ENCODE results near the gene MEF2B.

MEF2B gene

DNA sequence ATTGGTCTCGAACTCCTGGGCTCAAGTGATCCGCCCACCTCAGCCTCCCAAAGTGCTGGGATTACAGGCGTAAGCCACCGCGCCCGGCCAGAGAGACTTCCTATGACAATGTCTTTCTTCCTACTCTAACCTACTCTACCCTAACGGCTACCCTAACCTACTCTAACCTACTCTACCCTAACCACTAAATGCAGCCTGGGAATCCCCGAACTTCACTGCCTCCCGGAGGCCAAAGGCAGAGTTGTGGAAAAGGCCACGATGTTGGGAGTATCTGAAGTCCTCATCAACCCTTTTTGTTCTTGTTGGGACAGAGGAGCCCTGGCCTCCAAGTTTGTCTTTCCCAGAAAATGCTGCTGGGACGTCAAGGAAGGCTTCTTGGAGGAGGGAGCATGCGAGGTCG, 34.1 kb upstream of the MEF2B start:
- peaks cover 48% of the 10 kb centered on the region for H3K36me3 Mint-ChIP-seq
- no peaks in the 10 kb centered on the region for H3K9me3 Mint-ChIP-seq
- peak overlapping the region; percentile 63 for H3K27ac Mint-ChIP-seq
- no peak for DNase-seq (ENCODE audit: low spot score in 2 of 2)
- no peak for ATAC-seq
- peak overlapping the region; percentile 88 for H3K4me3 Mint-ChIP-seq
- H3K4me1 Mint-ChIP-seq: peaks cover 35% of the 10 kb centered on the region

DNA sequence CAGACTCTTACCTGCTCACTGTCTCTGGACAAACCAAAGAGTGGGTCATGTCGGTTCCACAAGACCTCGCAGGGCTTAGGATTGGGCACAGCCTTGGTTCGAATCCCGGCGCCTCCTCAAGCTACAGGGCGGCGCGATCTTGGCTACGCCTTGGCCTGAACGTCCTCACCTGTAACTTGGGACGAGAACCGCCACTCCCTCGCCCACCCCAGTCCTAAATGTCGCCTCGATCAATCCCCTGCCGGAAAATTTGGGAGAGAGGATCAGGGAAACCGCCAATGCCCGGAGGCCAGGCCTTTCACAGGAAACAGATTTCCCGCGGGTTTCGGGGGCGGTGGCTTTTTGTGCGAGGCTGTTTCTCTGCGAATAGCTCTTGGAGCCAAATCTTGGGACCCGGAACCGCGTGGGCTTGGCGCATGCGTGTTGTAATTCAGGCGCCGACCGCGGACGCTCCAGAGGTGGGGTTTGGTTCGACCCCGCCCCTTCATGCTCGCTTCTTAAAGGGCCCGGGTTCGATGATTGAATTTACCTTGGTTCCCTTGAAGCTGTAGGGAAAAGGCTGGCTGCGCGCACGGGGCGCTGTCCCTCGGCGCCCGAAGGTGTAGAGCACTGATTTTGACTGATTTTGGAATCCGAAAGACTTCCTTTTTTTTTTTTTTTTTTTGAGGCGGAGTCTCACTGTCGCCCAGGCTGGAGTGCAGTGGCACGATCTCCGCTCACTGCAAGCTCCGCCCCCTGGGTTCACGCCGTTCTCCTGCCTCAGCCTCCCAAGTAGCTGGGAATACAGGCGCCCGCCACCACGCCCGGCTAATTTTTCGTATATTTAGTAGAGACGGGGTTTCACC, 33.2 kb upstream of the MEF2B start, which contains the start of gene NR2C2AP:
Gene NR2C2AP (minus strand): TSS at position 403 of the 845 bp plus-strand sequence. CDS start 354 bp downstream, at position 49.
- Mint-ChIP-seq H3K4me1 (peaks cover 39% of the 10 kb centered on the region), H3K27ac (peak within 1 kb of the TSS; percentile 93), H3K4me3 (peak within 1 kb of the TSS; percentile 88), H3K36me3 (peaks cover 58% of the 10 kb centered on the region), H3K9me3 (no peaks in the 10 kb centered on the region)
- DNase-seq (ENCODE audit: low spot score in 2 of 2) (peak; percentile 88 to 97), ATAC-seq (peak; percentile 89)

DNA sequence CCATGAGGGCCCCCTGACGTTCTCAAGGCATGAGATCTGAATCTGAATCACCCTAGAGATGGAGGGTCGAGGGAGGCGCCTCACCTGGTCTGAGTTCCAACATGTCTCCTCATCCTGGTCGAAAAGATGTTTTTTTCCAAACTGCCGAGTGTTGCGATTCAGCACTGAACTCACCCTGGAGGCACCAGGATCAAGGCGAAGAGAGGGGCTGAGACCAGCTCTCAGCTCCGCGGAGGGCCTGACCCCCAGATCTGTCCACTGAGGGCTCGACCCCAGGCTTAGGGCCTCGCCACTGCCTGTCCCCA, 32.6 kb upstream of the MEF2B start:
- H3K27ac Mint-ChIP-seq: peak overlapping the region; percentile 93
- no peak for ATAC-seq
- no peak for DNase-seq (ENCODE audit: low spot score in 2 of 2)
- H3K9me3 Mint-ChIP-seq: no peaks in the 10 kb centered on the region
- peaks cover 64% of the 10 kb centered on the region for H3K36me3 Mint-ChIP-seq
- peak overlapping the region; percentile 88 for H3K4me3 Mint-ChIP-seq
- H3K4me1 Mint-ChIP-seq: peaks cover 37% of the 10 kb centered on the region

DNA sequence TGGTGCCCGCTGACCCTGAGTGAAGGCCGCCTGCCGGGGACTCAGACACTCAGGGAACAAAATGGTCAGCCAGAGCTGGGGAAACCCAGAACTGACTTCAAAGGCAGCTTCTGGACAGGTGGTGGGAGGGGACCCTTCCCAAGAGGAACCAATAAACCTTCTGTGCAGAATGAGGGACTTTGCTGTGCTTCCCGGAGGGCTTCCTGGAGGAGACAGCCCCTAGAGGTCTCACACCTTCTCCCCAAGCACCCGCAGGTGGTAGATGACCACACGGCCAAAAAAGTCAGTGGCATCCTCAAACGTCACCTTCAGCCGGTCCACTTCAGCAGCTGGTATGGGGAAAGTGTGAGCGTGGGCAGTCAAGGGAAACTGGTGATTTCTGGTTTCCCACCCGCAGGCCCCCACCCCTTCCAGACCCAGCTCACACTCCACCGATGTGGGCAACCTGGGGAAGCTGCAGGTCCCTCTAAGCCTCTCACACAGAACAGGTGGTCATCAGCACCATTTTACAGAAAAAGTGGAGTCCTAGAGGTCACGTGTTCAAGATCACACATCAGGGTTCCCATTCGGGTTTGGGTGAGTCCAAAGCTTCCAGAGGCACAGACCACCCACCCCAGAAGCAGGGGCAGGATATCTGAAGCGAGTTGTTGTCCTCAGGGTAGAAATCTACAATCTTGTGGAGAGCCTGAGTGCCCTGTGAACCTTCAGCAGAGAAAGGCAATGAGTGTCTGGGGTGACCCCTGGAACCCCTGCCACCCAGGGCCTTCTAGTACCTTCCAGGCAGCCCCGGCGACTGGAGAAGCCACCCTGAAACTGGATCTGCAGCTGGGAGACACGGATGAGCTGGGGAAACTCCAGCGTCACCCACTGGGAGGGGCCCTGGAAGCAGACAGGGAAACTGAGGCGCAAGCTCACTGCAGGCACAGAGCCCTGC, 31.9 kb upstream of the MEF2B start:
- no peaks in the 10 kb centered on the region for H3K9me3 Mint-ChIP-seq
- DNase-seq (ENCODE audit: low spot score in 2 of 2) (no peak), ATAC-seq (no peak)
- H3K4me1 Mint-ChIP-seq: peaks cover 30% of the 10 kb centered on the region
- peaks cover 66% of the 10 kb centered on the region for H3K36me3 Mint-ChIP-seq
- peak overlapping the region; percentile 93 for H3K27ac Mint-ChIP-seq
- peak overlapping the region; percentile 88 for H3K4me3 Mint-ChIP-seq

GRCh38 chr19:19193926-19194325, 23.9 kb upstream of the MEF2B start:
- Mint-ChIP-seq H3K36me3 (peaks cover 64% of the 10 kb centered on the region), H3K4me1 (peaks cover 51% of the 10 kb centered on the region), H3K9me3 (no peaks in the 10 kb centered on the region), H3K4me3 (peak overlapping the region; percentile 97), H3K27ac (peak overlapping the region; percentile 99)
- ATAC-seq: no peak
- no peak for DNase-seq (ENCODE audit: low spot score in 2 of 2)

DNA sequence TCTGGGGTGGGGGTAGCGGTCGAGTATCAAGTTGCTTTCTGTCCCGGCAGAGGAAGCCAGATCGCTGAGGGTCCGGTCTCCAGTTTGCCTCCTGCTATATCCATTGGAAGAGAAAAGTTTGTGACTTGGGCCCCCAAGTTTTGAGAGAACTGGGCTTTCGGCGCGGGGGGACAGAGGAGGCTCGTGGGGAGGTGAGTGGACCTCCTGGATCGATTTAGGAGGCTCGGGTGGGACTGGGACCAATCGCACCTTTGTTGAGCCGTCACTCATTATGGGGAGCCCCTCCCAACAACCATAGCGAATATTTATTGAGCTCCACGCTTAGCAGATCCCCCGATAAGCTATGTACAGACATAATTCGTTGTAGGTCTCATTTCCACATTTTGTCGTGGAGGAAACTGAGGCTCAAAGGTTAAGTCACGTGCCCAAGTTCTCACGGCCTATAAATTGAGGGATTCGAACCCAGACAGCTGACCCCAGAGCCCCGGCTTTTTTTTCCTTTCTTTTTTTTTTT, 22.9 kb upstream of the MEF2B start:
- H3K36me3 Mint-ChIP-seq: peaks cover 54% of the 10 kb centered on the region
- H3K4me3 Mint-ChIP-seq: peak overlapping the region; percentile 97
- ATAC-seq: peak; percentile 3
- no peaks in the 10 kb centered on the region for H3K9me3 Mint-ChIP-seq
- peaks cover 52% of the 10 kb centered on the region for H3K4me1 Mint-ChIP-seq
- DNase-seq (ENCODE audit: low spot score in 2 of 2): no peak
- H3K27ac Mint-ChIP-seq: peak overlapping the region; percentile 99

DNA sequence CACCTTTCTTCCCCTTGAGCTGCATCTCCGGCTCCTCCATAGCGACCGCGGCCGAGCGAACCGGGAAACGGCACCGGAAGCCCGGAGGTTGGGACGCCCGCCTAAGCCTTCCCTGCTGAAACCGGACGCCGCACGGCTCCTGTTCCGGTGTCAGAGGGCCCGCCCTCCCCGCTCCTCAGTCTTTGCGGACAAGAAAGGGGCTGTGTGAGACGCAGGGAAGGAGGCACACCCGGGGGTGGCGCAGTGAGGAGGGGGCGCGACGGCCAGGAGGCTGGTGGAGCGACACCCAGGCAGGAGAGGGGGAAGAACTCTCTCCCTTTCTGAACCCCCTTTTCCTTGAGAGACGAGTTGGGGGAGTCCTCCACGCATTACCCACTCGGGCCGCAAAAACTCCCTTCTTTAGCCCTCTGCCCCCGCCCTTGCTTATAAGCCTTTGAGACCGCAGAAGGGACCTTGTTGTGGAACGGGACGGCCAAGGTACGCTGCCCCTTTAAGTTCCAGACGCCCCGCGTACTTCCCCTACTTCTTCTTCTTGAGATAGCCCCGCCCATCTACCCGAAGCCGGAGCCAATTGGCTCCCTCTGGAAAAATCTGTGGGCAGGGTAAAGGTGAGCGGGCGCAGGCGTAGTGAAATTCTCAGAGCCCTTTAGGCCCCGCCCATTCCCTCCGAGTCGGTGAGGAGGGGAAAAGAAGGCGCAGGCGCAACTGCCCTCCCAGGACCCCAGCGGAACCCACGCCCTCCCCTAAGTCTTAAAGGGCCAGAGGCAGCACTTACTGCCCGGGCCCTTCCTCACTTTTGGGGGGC, 22.2 kb upstream of the MEF2B start, which contains the start of the genes BORCS8 and RFXANK:
Gene BORCS8 (minus strand): TSS at position 75 of the 805 bp plus-strand sequence. CDS start 35 bp downstream, at position 40.
Gene RFXANK (plus strand): TSS at position 181 of the 805 bp plus-strand sequence. CDS start 1,689 bp downstream, outside the sequence.
- DNase-seq (ENCODE audit: low spot score in 2 of 2) (peak; percentile 94 to 99), ATAC-seq (peak; percentile 90)
- Mint-ChIP-seq H3K9me3 (no peaks in the 10 kb centered on the region), H3K4me3 (peak within 1 kb of the TSS; percentile 97), H3K27ac (peak within 1 kb of the TSS; percentile 99), H3K4me1 (peaks cover 52% of the 10 kb centered on the region), H3K36me3 (peaks cover 50% of the 10 kb centered on the region)

DNA sequence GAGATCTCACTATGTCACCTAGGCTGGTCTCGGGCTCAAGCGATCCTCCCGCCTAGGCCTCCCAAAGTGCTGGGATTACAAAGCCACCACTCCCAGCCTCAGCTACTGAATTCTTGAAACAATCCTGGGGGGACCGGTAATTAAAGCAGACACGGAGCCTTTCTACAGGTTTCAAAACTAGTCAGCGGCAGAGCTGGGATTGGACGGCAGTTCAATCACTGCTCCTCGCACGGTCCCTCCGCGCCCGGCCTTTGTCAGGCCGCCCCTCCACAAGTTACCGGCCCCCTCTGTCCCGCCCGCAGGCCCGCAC, 21.7 kb upstream of the MEF2B start:
- peaks cover 53% of the 10 kb centered on the region for H3K36me3 Mint-ChIP-seq
- H3K4me3 Mint-ChIP-seq: peak overlapping the region; percentile 97
- DNase-seq (ENCODE audit: low spot score in 2 of 2): peak in 1 of 2 donors; percentile 20
- ATAC-seq: no peak
- no peaks in the 10 kb centered on the region for H3K9me3 Mint-ChIP-seq
- peak overlapping the region; percentile 99 for H3K27ac Mint-ChIP-seq
- peaks cover 55% of the 10 kb centered on the region for H3K4me1 Mint-ChIP-seq

GRCh38 chr19:19186742-19187141, 16.7 kb upstream of the MEF2B start:
- peaks cover 42% of the 10 kb centered on the region for H3K4me1 Mint-ChIP-seq
- no peaks in the 10 kb centered on the region for H3K9me3 Mint-ChIP-seq
- H3K4me3 Mint-ChIP-seq: no peak overlapping the region
- peak overlapping the region; percentile 64 for H3K27ac Mint-ChIP-seq
- DNase-seq (ENCODE audit: low spot score in 2 of 2) (no peak), ATAC-seq (no peak)
- H3K36me3 Mint-ChIP-seq: peaks cover 50% of the 10 kb centered on the region

DNA sequence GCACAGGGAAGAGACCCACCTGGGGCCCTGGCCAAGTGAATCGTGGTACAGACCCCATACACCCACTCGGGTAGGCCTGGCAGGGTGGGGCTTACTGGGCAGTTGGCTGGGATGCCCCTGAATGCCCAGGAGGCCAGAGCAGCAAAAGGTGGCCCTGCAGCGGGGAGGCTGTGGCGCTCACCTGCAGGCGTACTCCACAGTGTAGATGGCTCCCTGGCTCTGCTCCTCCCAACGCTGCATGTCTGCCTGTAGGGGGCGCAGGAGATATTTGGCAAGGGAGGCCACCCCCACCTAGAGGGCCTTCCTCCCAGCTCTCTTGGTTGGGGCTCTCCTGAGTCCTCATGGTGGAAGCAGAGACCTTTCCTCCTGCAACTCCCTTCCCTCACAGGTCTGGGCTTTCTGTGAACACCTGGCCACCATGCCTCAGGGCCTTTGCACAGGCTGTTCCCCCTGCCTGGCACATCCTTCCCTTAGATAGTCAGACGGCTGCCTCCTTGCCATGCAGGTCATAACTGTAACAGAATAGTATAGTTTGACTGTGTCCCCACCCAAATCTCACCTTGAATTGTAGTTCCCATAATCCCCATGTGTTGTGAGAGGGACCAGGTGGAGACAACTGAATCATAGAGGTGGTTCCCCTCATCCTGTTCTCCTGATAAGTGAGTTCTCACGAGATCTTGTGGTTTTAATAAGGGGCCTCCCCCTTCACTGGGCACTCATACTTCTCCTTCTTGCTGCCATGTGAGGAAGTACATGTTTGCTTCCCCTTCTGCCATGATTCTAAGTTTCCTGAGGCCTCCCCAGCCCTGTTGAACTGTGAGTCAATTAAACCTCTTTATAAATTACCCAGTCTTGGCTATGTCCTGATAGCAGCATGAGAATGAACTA, 16.0 kb upstream of the MEF2B start:
- peak overlapping the region; percentile 64 for H3K27ac Mint-ChIP-seq
- peaks cover 52% of the 10 kb centered on the region for H3K36me3 Mint-ChIP-seq
- no peaks in the 10 kb centered on the region for H3K9me3 Mint-ChIP-seq
- DNase-seq (ENCODE audit: low spot score in 2 of 2): peak; percentile 48 to 79
- H3K4me1 Mint-ChIP-seq: peaks cover 35% of the 10 kb centered on the region
- no peak overlapping the region for H3K4me3 Mint-ChIP-seq
- peak; percentile 90 for ATAC-seq

- Mint-ChIP-seq H3K27ac (no peak overlapping the region), H3K9me3 (no peaks in the 10 kb centered on the region), H3K4me1 (peaks cover 7% of the 10 kb centered on the region), H3K4me3 (no peak overlapping the region), H3K36me3 (peaks cover 65% of the 10 kb centered on the region)
- DNase-seq (ENCODE audit: low spot score in 2 of 2): no peak
- no peak for ATAC-seq
These were observed 11.5 kb upstream of the MEF2B start for GRCh38 chr19:19181488-19181998.

GRCh38 chr19:19179548-19180441, 9.7 kb upstream of the MEF2B start:
- Mint-ChIP-seq H3K4me1 (no peaks in the 10 kb centered on the region), H3K9me3 (no peaks in the 10 kb centered on the region), H3K36me3 (peaks cover 60% of the 10 kb centered on the region), H3K4me3 (no peak overlapping the region), H3K27ac (peak overlapping the region; percentile 58)
- ATAC-seq: peak; percentile 9
- no peak for DNase-seq (ENCODE audit: low spot score in 2 of 2)

DNA sequence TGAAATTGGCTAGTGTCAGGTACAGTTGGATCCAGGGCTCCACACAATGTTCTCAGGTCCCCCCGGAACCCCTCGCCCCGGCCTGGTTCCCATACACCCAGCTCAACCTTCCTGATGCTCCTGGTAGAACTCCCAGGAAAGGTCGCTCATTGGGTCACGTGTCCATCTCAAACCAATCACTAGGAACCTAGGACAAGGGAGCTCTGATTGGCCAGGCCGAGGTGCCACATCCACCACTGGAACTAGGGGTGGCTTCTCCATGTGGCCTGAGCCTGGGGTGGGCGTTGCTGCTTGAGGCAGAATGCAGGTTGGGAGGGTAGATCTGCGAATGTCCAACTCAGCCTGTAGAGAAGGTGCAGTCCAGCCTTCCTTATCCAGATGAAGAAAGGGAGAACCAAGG, 6.9 kb upstream of the MEF2B start:
- Mint-ChIP-seq H3K4me3 (no peak overlapping the region), H3K36me3 (peaks cover 37% of the 10 kb centered on the region), H3K27ac (no peak overlapping the region), H3K9me3 (no peaks in the 10 kb centered on the region), H3K4me1 (no peaks in the 10 kb centered on the region)
- ATAC-seq (no peak), DNase-seq (ENCODE audit: low spot score in 2 of 2) (no peak)
